Measurements from ENCODE around the gene ABHD17B. TPM values are rescaled to one million over a fixed set of nuclear protein-coding genes. Genes with fewer than 3 reads are reported as not detected.

ABHD17B gene
- total RNA-seq, 2 experiments from 2014 or later, result 15.5 to 16.5 TPM

DNA sequence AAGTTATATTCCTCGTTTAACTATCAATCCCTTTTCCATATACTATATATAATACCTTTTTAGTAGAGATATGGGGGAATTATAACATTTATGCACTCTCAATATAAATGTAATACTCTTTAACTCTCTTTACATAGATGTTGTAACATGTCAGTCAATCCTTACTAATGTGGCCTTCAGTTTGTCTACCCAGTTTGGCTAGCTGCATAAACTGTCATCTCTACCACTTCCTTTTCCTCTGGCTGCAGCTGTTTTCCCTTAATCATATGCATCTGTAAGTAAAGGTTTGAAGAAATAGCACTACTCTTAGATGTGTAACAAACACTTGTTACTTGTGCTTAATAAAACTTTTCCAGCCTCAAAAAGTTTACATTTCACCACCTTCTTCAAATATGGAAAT, 13.4 kb downstream of the ABHD17B start:
- no peaks in the 10 kb centered on the region for H3K9me3 Mint-ChIP-seq
- peak; percentile 45 for DNase-seq
- TF ChIP-seq, protein P1, sequence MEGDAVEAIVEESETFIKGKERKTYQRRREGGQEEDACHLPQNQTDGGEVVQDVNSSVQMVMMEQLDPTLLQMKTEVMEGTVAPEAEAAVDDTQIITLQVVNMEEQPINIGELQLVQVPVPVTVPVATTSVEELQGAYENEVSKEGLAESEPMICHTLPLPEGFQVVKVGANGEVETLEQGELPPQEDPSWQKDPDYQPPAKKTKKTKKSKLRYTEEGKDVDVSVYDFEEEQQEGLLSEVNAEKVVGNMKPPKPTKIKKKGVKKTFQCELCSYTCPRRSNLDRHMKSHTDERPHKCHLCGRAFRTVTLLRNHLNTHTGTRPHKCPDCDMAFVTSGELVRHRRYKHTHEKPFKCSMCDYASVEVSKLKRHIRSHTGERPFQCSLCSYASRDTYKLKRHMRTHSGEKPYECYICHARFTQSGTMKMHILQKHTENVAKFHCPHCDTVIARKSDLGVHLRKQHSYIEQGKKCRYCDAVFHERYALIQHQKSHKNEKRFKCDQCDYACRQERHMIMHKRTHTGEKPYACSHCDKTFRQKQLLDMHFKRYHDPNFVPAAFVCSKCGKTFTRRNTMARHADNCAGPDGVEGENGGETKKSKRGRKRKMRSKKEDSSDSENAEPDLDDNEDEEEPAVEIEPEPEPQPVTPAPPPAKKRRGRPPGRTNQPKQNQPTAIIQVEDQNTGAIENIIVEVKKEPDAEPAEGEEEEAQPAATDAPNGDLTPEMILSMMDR (IDR thresholded peaks at IDR 0.05), result no peak
- peaks cover 8% of the 10 kb centered on the region for H3K36me3 Mint-ChIP-seq (ENCODE audit: low read depth)
- intact Hi-C loops (cut with micrococcal nuclease), result no loop called here
- ATAC-seq, result peak; percentile 79
- ChIA-PET CTCF (interaction anchor here (1.5 to 2.0 kb wide), 3 partner anchors 10 to 91 kb away, joined by 4 to 7 read pairs (median 6); no protein-coding TSS in a partner anchor), POLR2A (no interaction called here)
- H3K4me1 Mint-ChIP-seq (ENCODE audit: low read depth), result peaks cover 70% of the 10 kb centered on the region
- no peaks in the 10 kb centered on the region for H3K27me3 Mint-ChIP-seq
- H3K4me3 Mint-ChIP-seq, result no peak overlapping the region
- H3K27ac Mint-ChIP-seq, result peak overlapping the region; percentile 75

DNA sequence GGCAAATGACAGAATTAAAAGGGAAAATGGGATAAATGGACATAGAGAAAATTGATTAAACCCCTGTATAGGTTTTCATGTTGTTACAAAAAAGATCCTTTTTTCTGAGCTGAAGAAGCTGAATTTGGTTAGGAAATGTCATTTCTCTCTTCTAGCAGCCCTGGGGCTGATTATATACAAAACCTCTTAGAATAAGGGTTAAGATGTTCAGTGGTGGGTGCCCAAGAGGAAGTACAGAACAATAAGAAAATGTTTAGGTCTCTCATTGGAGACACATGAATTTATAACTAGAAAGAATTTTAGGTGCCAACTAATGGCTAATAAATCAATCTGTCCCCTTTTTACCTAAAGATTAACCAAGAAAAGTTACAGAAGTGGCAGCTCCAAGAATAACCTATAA, 14.2 kb downstream of the ABHD17B start:
- TF ChIP-seq, protein P1 (IDR thresholded peaks at IDR 0.05), result no peak
- Mint-ChIP-seq H3K27ac (peak overlapping the region; percentile 81), H3K4me3 (no peak overlapping the region), H3K27me3 (no peaks in the 10 kb centered on the region), H3K4me1 (ENCODE audit: low read depth) (peaks cover 62% of the 10 kb centered on the region), H3K36me3 (ENCODE audit: low read depth) (peaks cover 8% of the 10 kb centered on the region), H3K9me3 (no peaks in the 10 kb centered on the region)
- ChIA-PET CTCF (interaction anchor here (1.0 to 2.0 kb wide), 4 partner anchors 9 to 214 kb away, joined by 3 to 7 read pairs (median 5); no protein-coding TSS in a partner anchor), POLR2A (interaction anchor here (0.6 kb wide), 1 partner anchor 21 kb away, joined by 3 read pairs; no protein-coding TSS in a partner anchor)
- ATAC-seq (no peak), DNase-seq (no peak)
- intact Hi-C loops (cut with micrococcal nuclease), result no loop called here

DNA sequence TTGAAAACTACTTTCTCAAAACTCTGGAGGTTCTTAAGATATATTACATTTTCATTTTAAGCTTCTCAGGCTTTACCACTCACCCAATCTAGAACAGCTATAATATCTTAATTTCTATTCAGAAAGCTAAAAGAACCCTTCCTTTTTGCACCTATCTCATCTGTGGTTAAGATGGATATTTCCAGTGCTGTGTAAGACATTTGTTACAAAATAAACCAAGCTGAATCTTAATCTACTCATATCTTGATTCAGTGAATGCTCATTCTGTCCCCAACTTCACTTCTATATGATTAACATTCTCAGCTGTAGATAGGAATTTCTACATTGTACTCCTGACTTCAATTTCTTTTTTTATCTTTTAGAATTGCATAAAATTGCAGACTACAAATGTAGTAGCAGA, 15.0 kb downstream of the ABHD17B start:
- TF ChIP-seq, protein P1 (IDR thresholded peaks at IDR 0.05), result no peak
- Mint-ChIP-seq H3K27ac (peak overlapping the region; percentile 25), H3K36me3 (ENCODE audit: low read depth) (peaks cover 8% of the 10 kb centered on the region), H3K9me3 (no peaks in the 10 kb centered on the region), H3K4me3 (no peak overlapping the region), H3K4me1 (ENCODE audit: low read depth) (peaks cover 58% of the 10 kb centered on the region), H3K27me3 (no peaks in the 10 kb centered on the region)
- peak; percentile 13 for ATAC-seq
- no peak for DNase-seq
- ChIA-PET CTCF (interaction anchor here (0.8 to 1.3 kb wide), 5 partner anchors 9 to 129 kb away, joined by 3 to 4 read pairs (median 3); no protein-coding TSS in a partner anchor), POLR2A (interaction anchor here (1.0 kb wide), 1 partner anchor 15 kb away, joined by 6 read pairs; the partner anchor contains the start of genes ABHD17B and C9orf85)
- intact Hi-C loops (cut with micrococcal nuclease), result no loop called here

DNA sequence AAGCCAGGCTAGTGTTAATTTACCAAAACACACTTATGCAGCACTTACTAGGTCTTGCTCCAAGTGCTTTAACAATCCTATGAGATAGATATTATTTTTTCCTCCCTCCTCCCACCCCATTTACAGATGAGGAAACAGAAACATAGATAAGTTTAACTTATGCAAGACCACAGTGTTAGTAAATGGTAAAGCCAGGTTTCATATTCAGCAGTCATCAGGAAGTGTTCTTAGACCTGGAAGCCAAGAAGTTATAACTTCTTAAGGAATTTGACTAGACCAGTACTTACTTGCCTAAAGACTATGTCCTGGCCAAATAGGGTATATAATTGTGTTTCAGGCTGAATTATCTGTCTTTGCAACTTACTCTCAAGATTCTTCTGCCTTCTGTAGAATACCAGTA, 15.9 kb downstream of the ABHD17B start:
- intact Hi-C loops (cut with micrococcal nuclease), result no loop called here
- Mint-ChIP-seq H3K9me3 (no peaks in the 10 kb centered on the region), H3K27ac (peak overlapping the region; percentile 73), H3K36me3 (ENCODE audit: low read depth) (peaks cover 8% of the 10 kb centered on the region), H3K4me3 (no peak overlapping the region), H3K27me3 (no peaks in the 10 kb centered on the region), H3K4me1 (ENCODE audit: low read depth) (peaks cover 55% of the 10 kb centered on the region)
- no peak for DNase-seq
- ATAC-seq, result no peak
- TF ChIP-seq, protein P1 (IDR thresholded peaks at IDR 0.05), result no peak
- ChIA-PET POLR2A (interaction anchor here (2.0 kb wide), 1 partner anchor 16 kb away, joined by 5 read pairs; the partner anchor contains the start of genes ABHD17B and C9orf85), CTCF (interaction anchor here (0.9 to 1.3 kb wide), 5 partner anchors 16 to 130 kb away, joined by 3 read pairs; no protein-coding TSS in a partner anchor)

DNA sequence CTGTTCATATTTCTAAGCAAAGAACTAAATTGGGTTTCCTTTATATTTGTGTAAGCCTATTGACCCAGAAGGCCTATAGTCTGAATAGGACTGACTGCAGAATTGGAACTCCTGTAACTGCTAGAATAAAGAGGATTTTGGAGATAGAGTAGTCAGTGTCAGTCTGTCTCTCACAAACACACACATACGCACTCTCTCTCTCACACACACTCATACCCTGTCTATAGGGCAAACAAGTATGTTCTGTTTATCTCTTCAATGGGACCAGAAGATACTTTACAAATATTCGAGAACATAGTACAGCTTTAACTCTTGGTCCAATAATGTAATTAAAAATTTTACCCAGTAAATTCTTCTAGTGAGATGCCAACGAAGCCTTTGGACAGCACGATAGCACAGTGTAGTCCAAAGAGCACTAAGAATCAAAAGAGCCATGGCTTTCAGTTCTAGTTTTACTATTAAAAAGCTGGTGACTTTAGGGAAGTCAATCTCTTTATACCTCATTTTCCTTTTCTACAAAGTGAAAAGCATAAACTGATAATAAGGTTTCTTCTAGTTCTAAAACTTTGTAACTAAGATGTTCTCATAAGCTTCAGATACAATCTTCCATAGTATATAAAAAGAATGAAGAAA, 19.3 kb downstream of the ABHD17B start:
- TF ChIP-seq, protein P1 (IDR thresholded peaks at IDR 0.05), result no peak
- CTCF ChIA-PET, result interaction anchor here (1.0 kb wide), 2 partner anchors 47 to 73 kb away, joined by 3 read pairs; no protein-coding TSS in a partner anchor
- H3K27me3 Mint-ChIP-seq, result no peaks in the 10 kb centered on the region
- H3K4me3 Mint-ChIP-seq, result no peak overlapping the region
- peaks cover 44% of the 10 kb centered on the region for H3K4me1 Mint-ChIP-seq (ENCODE audit: low read depth)
- H3K36me3 Mint-ChIP-seq (ENCODE audit: low read depth), result no peaks in the 10 kb centered on the region
- ATAC-seq (no peak), DNase-seq (no peak)
- H3K27ac Mint-ChIP-seq, result no peak overlapping the region
- H3K9me3 Mint-ChIP-seq, result no peaks in the 10 kb centered on the region
- intact Hi-C loops (cut with micrococcal nuclease), result no loop called here
- POLR2A ChIA-PET, result no interaction called here

Measured in activated CD8-positive, alpha-beta T cell treated with anti-CD3 and anti-CD28 coated beads for 36 hours (primary cell).